SU-DHL-6 (cell line): Measurements from ENCODE around the gene CPA4.

Experiments used
- H2AFZ ChIP-seq: fragments of 200-600 bp; sonication (generic); 2 replicates; pipeline ENCODE4 v1.6.1; 2014; ENCODE audit warnings: low read depth, mild to moderate bottlenecking, moderate library complexity, mixed read lengths, antibody characterized with exemption, low read length; ENCODE audit not compliant: severe bottlenecking
- H3F3A ChIP-seq: fragments of 200-600 bp; shearing (Covaris generic); 2 replicates; pipeline ENCODE4 v1.6.0; 2016; ENCODE audit warnings: antibody characterized with exemption, mild to moderate bottlenecking; ENCODE audit not compliant: insufficient read depth
- H3K27ac ChIP-seq: fragments of 200-600 bp; sonication (generic); 2 replicates; pipeline ENCODE4 v1.5.1; 2016; ENCODE audit warnings: low read depth, mild to moderate bottlenecking, low read length, moderate library complexity, mixed read lengths
- H3K27me3 ChIP-seq: fragments of 200-600 bp; sonication (generic), shearing (Covaris generic); 2 replicates; pipeline ENCODE4 v1.6.0; 2014; ENCODE audit warnings: mild to moderate bottlenecking, low read length
- H3K36me3 ChIP-seq: fragments of 200-600 bp; sonication (generic); 2 replicates; pipeline ENCODE4 v1.6.1; 2014; ENCODE audit warnings: mild to moderate bottlenecking, low read length, mixed read lengths
- H3K4me2 ChIP-seq: fragments of 300-600, 200-600 bp; shearing (Covaris generic), sonication (generic); 2 replicates; pipeline ENCODE4 v1.6.0; 2014; ENCODE audit warnings: low read length, low read depth, mild to moderate bottlenecking; ENCODE audit not compliant: poor library complexity, severe bottlenecking
- H3K4me3 ChIP-seq: fragments of 200-600 bp; sonication (generic); 2 replicates; pipeline ENCODE4 v1.5.1; 2014; ENCODE audit warnings: antibody characterized with exemption, low read length, mild to moderate bottlenecking, mixed read lengths; ENCODE audit not compliant: insufficient read depth, poor library complexity, severe bottlenecking
- H3K79me2 ChIP-seq: fragments of 200-600 bp; sonication (generic); 2 replicates; pipeline ENCODE4 v1.6.1; 2014; ENCODE audit warnings: mild to moderate bottlenecking, low read length, moderate library complexity; ENCODE audit not compliant: insufficient read depth
- H3K9ac ChIP-seq: fragments of 200-600 bp; sonication (generic); 2 replicates; pipeline ENCODE4 v1.7.0; 2014; ENCODE audit warnings: mild to moderate bottlenecking, low read length
- H3K9me2 ChIP-seq: fragments of 200-600 bp; sonication (generic); replicated peaks from 2 replicates; pipeline ENCODE4 v1.6.1; 2014; ENCODE audit warnings: low read length; ENCODE audit not compliant: insufficient read depth
- H3K9me3 ChIP-seq: fragments of 200-600 bp; sonication (generic); 2 replicates; pipeline ENCODE4 v1.6.1; 2014; ENCODE audit warnings: low read length, mixed read lengths; ENCODE audit not compliant: insufficient read depth
- H4K20me1 ChIP-seq: fragments of 200-600 bp; sonication (generic); 2 replicates; pipeline ENCODE4 v1.6.1; 2014; ENCODE audit warnings: low read depth, mild to moderate bottlenecking, antibody characterized with exemption, low read length, moderate library complexity, mixed read lengths
- EZH2phosphoT487 ChIP-seq: fragments of 200-600 bp; sonication (generic), shearing (Covaris generic); conservative IDR thresholded peaks from 2 replicates; pipeline ENCODE4 v1.6.1; 2018; ENCODE audit warnings: mild to moderate bottlenecking, antibody characterized with exemption, low read length, moderate library complexity, mixed read lengths
- TF ChIP-seq, protein P1 (sequence below): fragments of 200-600 bp; sonication (generic); IDR thresholded peaks from one replicate; pipeline ENCODE4 v1.5.1; 2017; ENCODE audit warnings: antibody characterized with exemption, mild to moderate bottlenecking, low read length, moderate library complexity; ENCODE audit not compliant: insufficient read depth, poor library complexity, severe bottlenecking

The CPA4 gene

DNA sequence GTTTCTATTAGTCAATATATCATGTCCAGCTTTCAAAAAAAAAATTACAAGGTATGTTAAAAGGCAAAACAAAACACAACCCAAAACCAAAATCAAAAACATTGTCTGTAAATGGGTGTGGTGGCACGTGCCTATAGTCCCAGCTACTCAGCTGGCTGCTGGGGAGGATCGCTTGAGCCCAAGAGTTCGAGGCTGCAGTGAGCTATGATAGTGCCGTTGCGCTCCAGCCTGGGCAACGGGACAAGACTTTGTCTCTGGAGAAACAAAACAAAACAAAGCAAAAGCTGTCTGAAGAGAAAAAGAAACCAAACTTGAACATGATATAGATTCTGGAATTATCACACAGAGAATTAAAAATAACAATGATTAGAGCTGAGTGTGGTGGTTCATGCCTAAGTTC is 41.3 kb downstream of the CPA4 start:
- Histone ChIP-seq H4K20me1 (no peaks in the 10 kb centered on the region), H2AFZ (no peak overlapping the region)

DNA sequence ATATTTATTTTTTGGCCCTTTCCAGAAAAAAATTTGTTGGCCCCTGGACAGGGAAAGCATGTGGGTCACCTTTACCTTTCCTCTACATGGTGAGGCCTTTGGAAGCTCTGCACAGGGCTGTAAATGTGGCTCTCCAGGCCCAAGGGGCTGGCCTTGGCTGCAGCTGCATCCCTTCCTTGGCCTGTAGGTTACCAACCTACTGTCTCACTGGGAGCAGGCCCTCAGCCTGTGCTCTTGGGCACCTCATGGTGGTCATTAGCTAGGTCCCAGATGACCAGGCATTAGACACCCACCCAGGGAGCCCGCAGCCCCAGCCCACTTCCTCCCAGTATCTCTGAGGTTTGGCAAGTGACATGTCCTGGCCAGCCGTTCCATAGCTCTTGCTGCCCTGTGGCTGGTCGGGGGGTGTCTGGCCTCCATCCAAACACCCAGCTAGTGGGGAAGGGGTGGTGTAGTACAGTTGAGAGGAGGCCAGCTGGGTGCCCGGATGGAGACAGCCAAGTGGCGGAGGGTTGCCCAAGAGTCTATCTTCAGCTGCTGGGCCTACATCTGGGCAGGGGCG is 44.5 kb downstream of the CPA4 start:
- Histone ChIP-seq H3K36me3 (no peaks in the 10 kb centered on the region), H2AFZ (no peak overlapping the region)
- TF ChIP-seq EZH2phosphoT487: no peak
- TF ChIP-seq, protein P1, sequence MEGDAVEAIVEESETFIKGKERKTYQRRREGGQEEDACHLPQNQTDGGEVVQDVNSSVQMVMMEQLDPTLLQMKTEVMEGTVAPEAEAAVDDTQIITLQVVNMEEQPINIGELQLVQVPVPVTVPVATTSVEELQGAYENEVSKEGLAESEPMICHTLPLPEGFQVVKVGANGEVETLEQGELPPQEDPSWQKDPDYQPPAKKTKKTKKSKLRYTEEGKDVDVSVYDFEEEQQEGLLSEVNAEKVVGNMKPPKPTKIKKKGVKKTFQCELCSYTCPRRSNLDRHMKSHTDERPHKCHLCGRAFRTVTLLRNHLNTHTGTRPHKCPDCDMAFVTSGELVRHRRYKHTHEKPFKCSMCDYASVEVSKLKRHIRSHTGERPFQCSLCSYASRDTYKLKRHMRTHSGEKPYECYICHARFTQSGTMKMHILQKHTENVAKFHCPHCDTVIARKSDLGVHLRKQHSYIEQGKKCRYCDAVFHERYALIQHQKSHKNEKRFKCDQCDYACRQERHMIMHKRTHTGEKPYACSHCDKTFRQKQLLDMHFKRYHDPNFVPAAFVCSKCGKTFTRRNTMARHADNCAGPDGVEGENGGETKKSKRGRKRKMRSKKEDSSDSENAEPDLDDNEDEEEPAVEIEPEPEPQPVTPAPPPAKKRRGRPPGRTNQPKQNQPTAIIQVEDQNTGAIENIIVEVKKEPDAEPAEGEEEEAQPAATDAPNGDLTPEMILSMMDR: no peak

More for the DNA sequence above, 41.3 kb downstream of the CPA4 start:
- Histone ChIP-seq H3K4me3 (no peak overlapping the region), H3K9me3 (no peaks in the 10 kb centered on the region), H3K4me2 (no peak overlapping the region), H3K36me3 (no peaks in the 10 kb centered on the region), H3K9ac (no peak overlapping the region), H3K9me2 (no peaks in the 10 kb centered on the region), H3K79me2 (no peaks in the 10 kb centered on the region), H3K27me3 (no peaks in the 10 kb centered on the region), H3K27ac (no peak overlapping the region), H3F3A (no peaks in the 10 kb centered on the region)
- TF ChIP-seq EZH2phosphoT487: no peak
- TF ChIP-seq, protein P1: no peak

DNA sequence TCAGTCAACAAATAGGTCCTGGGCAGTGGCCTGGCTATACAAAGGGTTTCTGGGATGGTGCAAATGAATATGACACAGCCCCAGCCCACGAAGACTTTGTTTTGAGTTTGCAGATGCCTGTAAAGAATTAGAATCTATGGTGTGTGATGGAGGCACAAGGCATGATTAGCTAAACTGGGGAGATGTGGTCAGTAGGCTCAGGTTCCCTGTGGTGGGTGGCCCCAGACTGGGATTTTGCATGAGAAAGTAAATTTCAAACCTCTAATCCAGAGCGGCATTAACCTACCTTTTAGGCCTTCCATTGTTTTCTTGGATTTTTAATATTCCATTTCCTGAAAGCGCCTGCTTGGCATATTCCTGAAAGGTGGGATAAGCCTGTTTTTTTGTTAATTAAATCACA is 45.3 kb downstream of the CPA4 start:
- Histone ChIP-seq H3K4me2 (no peak overlapping the region), H2AFZ (no peak overlapping the region), H3K9me2 (no peaks in the 10 kb centered on the region), H3K36me3 (no peaks in the 10 kb centered on the region), H4K20me1 (no peaks in the 10 kb centered on the region), H3K27me3 (no peaks in the 10 kb centered on the region), H3F3A (no peaks in the 10 kb centered on the region), H3K79me2 (no peaks in the 10 kb centered on the region), H3K9me3 (no peaks in the 10 kb centered on the region), H3K27ac (no peak overlapping the region), H3K9ac (no peak overlapping the region), H3K4me3 (no peak overlapping the region)
- TF ChIP-seq, protein P1: no peak
- no peak for TF ChIP-seq EZH2phosphoT487

More for the DNA sequence above, 44.5 kb downstream of the CPA4 start:
- Histone ChIP-seq H3K9me3 (no peaks in the 10 kb centered on the region), H3K79me2 (no peaks in the 10 kb centered on the region), H3K4me3 (no peak overlapping the region), H3K27me3 (no peaks in the 10 kb centered on the region), H3K27ac (no peak overlapping the region), H4K20me1 (no peaks in the 10 kb centered on the region), H3F3A (no peaks in the 10 kb centered on the region), H3K4me2 (no peak overlapping the region), H3K9me2 (no peaks in the 10 kb centered on the region), H3K9ac (no peak overlapping the region)
